ENCODE measurements around the gene ITIH4. TPM values are rescaled to one million over a fixed set of nuclear protein-coding genes. Genes with fewer than 3 reads are reported as not detected.

ITIH4 gene
- total and polyA plus RNA-seq, 4 donors, result 4.5 to 33.8 (median 12.0) TPM

- H3K4me3 ChIP-seq, result no peak overlapping the region
- DNase-seq, result no peak
- peak overlapping the region in 1 of 2 donors; percentile 0 for H3K27ac ChIP-seq (ENCODE audit: low read depth in 1 of 2, low read length in 1 of 2)
- H3K27me3 ChIP-seq (ENCODE audit: control insufficient read depth in 3 of 3, insufficient read depth in 3 of 3, low read length in 2 of 3), result no peaks in the 10 kb centered on the region
- H3K36me3 ChIP-seq (ENCODE audit: control insufficient read depth in 4 of 4, insufficient read depth in 4 of 4, low read length in 4 of 4), result peaks cover 0 to 15% (median 0%) of the 10 kb centered on the region in 4 donors
- WGBS, 2 donors, result 57 to 62% methylated on average over 21 of the region's 21 CpGs
- no peaks in the 10 kb centered on the region for H3K9me3 ChIP-seq (ENCODE audit: control insufficient read depth in 4 of 4, insufficient read depth in 3 of 4, low read length in 3 of 4)
- no peak overlapping the region for H3K9ac ChIP-seq (ENCODE audit: insufficient read depth in 1 of 2, low read length in 2 of 2)
- ATAC-seq (ENCODE audit: insufficient read depth, low FRiP score), result peak; percentile 21
- TF ChIP-seq, protein P1, sequence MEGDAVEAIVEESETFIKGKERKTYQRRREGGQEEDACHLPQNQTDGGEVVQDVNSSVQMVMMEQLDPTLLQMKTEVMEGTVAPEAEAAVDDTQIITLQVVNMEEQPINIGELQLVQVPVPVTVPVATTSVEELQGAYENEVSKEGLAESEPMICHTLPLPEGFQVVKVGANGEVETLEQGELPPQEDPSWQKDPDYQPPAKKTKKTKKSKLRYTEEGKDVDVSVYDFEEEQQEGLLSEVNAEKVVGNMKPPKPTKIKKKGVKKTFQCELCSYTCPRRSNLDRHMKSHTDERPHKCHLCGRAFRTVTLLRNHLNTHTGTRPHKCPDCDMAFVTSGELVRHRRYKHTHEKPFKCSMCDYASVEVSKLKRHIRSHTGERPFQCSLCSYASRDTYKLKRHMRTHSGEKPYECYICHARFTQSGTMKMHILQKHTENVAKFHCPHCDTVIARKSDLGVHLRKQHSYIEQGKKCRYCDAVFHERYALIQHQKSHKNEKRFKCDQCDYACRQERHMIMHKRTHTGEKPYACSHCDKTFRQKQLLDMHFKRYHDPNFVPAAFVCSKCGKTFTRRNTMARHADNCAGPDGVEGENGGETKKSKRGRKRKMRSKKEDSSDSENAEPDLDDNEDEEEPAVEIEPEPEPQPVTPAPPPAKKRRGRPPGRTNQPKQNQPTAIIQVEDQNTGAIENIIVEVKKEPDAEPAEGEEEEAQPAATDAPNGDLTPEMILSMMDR (IDR thresholded peaks at IDR 0.05; ENCODE audit: control extremely low read depth, extremely low read depth), result no peak
- H3K4me1 ChIP-seq (ENCODE audit: control insufficient read depth in 5 of 5, insufficient read depth in 5 of 5, low read length in 5 of 5), result peaks cover 0 to 20% (median 3%) of the 10 kb centered on the region in 5 donors
These were observed 1.2 kb upstream of the ITIH4 start for GRCh38 chr3:52831500-52832301.

- no peaks in the 10 kb centered on the region for H3K9me3 ChIP-seq (ENCODE audit: control insufficient read depth in 4 of 4, insufficient read depth in 3 of 4, low read length in 3 of 4)
- peaks cover 0 to 13% (median 3%) of the 10 kb centered on the region in 5 donors for H3K4me1 ChIP-seq (ENCODE audit: control insufficient read depth in 5 of 5, insufficient read depth in 5 of 5, low read length in 5 of 5)
- no peak for DNase-seq
- no peak for ATAC-seq (ENCODE audit: insufficient read depth, low FRiP score)
- no peak overlapping the region for H3K9ac ChIP-seq (ENCODE audit: insufficient read depth in 1 of 2, low read length in 2 of 2)
- peaks cover 0 to 5% (median 0%) of the 10 kb centered on the region in 4 donors for H3K36me3 ChIP-seq (ENCODE audit: control insufficient read depth in 4 of 4, insufficient read depth in 4 of 4, low read length in 4 of 4)
- H3K27ac ChIP-seq (ENCODE audit: low read depth in 1 of 2, low read length in 1 of 2), result no peak overlapping the region
- WGBS, 2 donors, result 85 to 89% methylated on average over 10 of the region's 10 CpGs
- H3K4me3 ChIP-seq, result no peak overlapping the region
- TF ChIP-seq, protein P1 (IDR thresholded peaks at IDR 0.05; ENCODE audit: control extremely low read depth, extremely low read depth), result no peak
- no peaks in the 10 kb centered on the region for H3K27me3 ChIP-seq (ENCODE audit: control insufficient read depth in 3 of 3, insufficient read depth in 3 of 3, low read length in 2 of 3)
These were observed 487 bp downstream of the ITIH4 start for GRCh38 chr3:52829906-52830463.

- Histone ChIP-seq H3K36me3 (ENCODE audit: control insufficient read depth in 4 of 4, insufficient read depth in 4 of 4, low read length in 4 of 4) (peaks cover 0 to 2% (median 0%) of the 10 kb centered on the region in 4 donors), H3K9me3 (ENCODE audit: control insufficient read depth in 4 of 4, insufficient read depth in 3 of 4, low read length in 3 of 4) (no peaks in the 10 kb centered on the region), H3K27me3 (ENCODE audit: control insufficient read depth in 3 of 3, insufficient read depth in 3 of 3, low read length in 2 of 3) (no peaks in the 10 kb centered on the region), H3K4me1 (ENCODE audit: control insufficient read depth in 5 of 5, insufficient read depth in 5 of 5, low read length in 5 of 5) (peaks cover 0 to 11% (median 3%) of the 10 kb centered on the region in 5 donors), H3K4me3 (no peak overlapping the region), H3K9ac (ENCODE audit: insufficient read depth in 1 of 2, low read length in 2 of 2) (no peak overlapping the region), H3K27ac (ENCODE audit: low read depth in 1 of 2, low read length in 1 of 2) (no peak overlapping the region)
- WGBS, 2 donors, result 87 to 96% methylated on average over 3 of the region's 3 CpGs
- no peak for ATAC-seq (ENCODE audit: insufficient read depth, low FRiP score)
- TF ChIP-seq, protein P1 (IDR thresholded peaks at IDR 0.05; ENCODE audit: control extremely low read depth, extremely low read depth), result no peak
- no peak for DNase-seq
These were observed 990 bp downstream of the ITIH4 start for GRCh38 chr3:52829482-52829881.

Data from lung (tissue), 12 donors.